Heart left ventricle (tissue), 13 donors: ENCODE data around the gene CHKA.

Source experiments
- POLR2A ChIP-seq, 2 donors: fragments of 450-650 bp; IDR thresholded peaks; one replicate each; pipeline ENCODE4 v1.6.1; 2017; ENCODE audit warnings: antibody characterized with exemption in 2 of 2, mild to moderate bottlenecking in 2 of 2, moderate library complexity in 2 of 2
- TF ChIP-seq, protein P1 (sequence below), 12 donors: fragments of 200-600 bp; sonication (generic) in 4 of 12; IDR thresholded peaks; one replicate each; pipeline versions ENCODE4 v1.5.0 to v1.8.0; 2018 to 2022; ENCODE audit warnings: antibody characterized with exemption in 12 of 12, mild to moderate bottlenecking in 5 of 12
- donor health status: ischemic (EF 13 %, LVEDD 7.1; RV severe dilation, severe dysfunction).
- donor health status: DM: no; HTN: yes; CAD: no.
- donor health status: DM: no; HTN: no; CAD: no.
- donor health status: ischemic (EF 25% LVEDD 6.9; RV normal size, moderate dysfunction).
- donor health status: ischemic (EF 25% LVEDD 5.7; RV mildly dilated, moderate dysfunction).
- donor health status: ischemic (EF 35%, LVEDD 5.7; RV mildly dilated, moderate dysfunction).
- donor health status: nonischemic (EF 11% LVEDD 7.7; RV severe dilation, severe dysfunction).
- donor health status: DM: yes; HTN: yes; CAD: no.
- donor health status: PGD.
- donor health status: ischemic (EF 29% LVEDD 5.4; RV normal size, mild dysfunction).
- donor health status: nonischemic (EF 23%, LVEDD 6.1; RV moderate dilation, normal function).

DNA sequence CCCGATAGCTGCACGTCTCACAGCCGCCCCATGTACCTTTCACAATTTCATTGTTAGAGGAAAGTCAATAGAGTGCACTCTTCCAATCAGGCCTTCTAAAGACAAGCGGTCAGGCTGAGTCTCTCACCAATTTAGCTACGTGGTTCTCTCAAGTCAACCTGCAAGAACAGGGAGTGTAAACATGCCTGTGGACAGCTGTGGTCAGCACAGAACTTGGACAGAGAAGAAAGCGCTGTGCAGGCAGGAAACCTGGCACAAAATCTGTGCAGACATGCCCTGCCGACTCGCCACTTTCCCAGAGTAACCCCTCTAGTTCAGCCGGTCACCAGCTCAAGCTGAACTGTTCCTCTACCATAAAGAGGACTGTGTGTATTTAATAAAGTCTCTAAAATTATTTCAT is 39.5 kb downstream of the CHKA start:
- TF ChIP-seq, protein P1, sequence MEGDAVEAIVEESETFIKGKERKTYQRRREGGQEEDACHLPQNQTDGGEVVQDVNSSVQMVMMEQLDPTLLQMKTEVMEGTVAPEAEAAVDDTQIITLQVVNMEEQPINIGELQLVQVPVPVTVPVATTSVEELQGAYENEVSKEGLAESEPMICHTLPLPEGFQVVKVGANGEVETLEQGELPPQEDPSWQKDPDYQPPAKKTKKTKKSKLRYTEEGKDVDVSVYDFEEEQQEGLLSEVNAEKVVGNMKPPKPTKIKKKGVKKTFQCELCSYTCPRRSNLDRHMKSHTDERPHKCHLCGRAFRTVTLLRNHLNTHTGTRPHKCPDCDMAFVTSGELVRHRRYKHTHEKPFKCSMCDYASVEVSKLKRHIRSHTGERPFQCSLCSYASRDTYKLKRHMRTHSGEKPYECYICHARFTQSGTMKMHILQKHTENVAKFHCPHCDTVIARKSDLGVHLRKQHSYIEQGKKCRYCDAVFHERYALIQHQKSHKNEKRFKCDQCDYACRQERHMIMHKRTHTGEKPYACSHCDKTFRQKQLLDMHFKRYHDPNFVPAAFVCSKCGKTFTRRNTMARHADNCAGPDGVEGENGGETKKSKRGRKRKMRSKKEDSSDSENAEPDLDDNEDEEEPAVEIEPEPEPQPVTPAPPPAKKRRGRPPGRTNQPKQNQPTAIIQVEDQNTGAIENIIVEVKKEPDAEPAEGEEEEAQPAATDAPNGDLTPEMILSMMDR (IDR thresholded peaks at IDR 0.05), result no peak
- TF ChIP-seq POLR2A (IDR thresholded peaks at IDR 0.05), result no peak
